GM21529 (cell line): ENCODE measurements around the gene TMEM240.
"Not testable (repeated sequence)": the region's sequence is repeated elsewhere in the genome, so short reads cannot be mapped to it uniquely, and the experiment has no call there.

Source experiments
- ATAC-seq: cut with Tn5 transposase; IDR thresholded peaks from one replicate; pipeline ENCODE4 v1.9.1; 2021; ENCODE audit not compliant: unreplicated experiment

Gene TMEM240

GRCh38 chr1:1558591-1558990 is 18.2 kb upstream of the TMEM240 start:
- no peak for ATAC-seq

GRCh38 chr1:1557688-1558087 is 17.3 kb upstream of the TMEM240 start:
- not testable (repeated sequence) for ATAC-seq

- not testable (repeated sequence) for ATAC-seq
Observed at GRCh38 chr1:1556961-1557360, 16.5 kb upstream of the TMEM240 start.

GRCh38 chr1:1556505-1556904 is 16.1 kb upstream of the TMEM240 start:
- no peak for ATAC-seq

- ATAC-seq = no peak
Observed at GRCh38 chr1:1554926-1555915, 14.8 kb upstream of the TMEM240 start.

- ATAC-seq = no peak
Observed at GRCh38 chr1:1554550-1554925, 14.1 kb upstream of the TMEM240 start.

GRCh38 chr1:1553821-1554494 is 13.5 kb upstream of the TMEM240 start:
- ATAC-seq = no peak

- ATAC-seq = no peak
Observed at GRCh38 chr1:1552263-1552639, 11.8 kb upstream of the TMEM240 start.

GRCh38 chr1:1551524-1552262 is 11.3 kb upstream of the TMEM240 start:
- ATAC-seq = no peak

- no peak for ATAC-seq
Observed at GRCh38 chr1:1550591-1551432, 10.4 kb upstream of the TMEM240 start.

GRCh38 chr1:1550087-1550486 is 9.7 kb upstream of the TMEM240 start:
- no peak for ATAC-seq

- no peak for ATAC-seq
Observed at GRCh38 chr1:1548591-1548990, 8.2 kb upstream of the TMEM240 start.

- ATAC-seq = no peak
Observed at GRCh38 chr1:1547476-1547875, 7.1 kb upstream of the TMEM240 start.

GRCh38 chr1:1547011-1547410 is 6.6 kb upstream of the TMEM240 start:
- ATAC-seq = no peak

GRCh38 chr1:1545946-1546737 is 5.7 kb upstream of the TMEM240 start:
- no peak for ATAC-seq

- no peak for ATAC-seq
Observed at GRCh38 chr1:1544544-1544943, 4.1 kb upstream of the TMEM240 start.

GRCh38 chr1:1543706-1544099 is 3.3 kb upstream of the TMEM240 start:
- no peak for ATAC-seq

GRCh38 chr1:1542766-1543705 is 2.6 kb upstream of the TMEM240 start:
- no peak for ATAC-seq
